Stimulated activated naive CD8-positive, alpha-beta T cell treated with anti-CD3 and anti-CD28 coated beads, Interleukin-15, Interleukin-2, amounts not matched to agents 100 U/mL and 50 U/mL, for 24 hours (primary cell): ENCODE data around the gene KIFBP.

Source experiments
- ATAC-seq: fragments of 150-1000 bp; cut with Tn5 transposase; one replicate; pipeline ENCODE4 v1.10.0; 2021
- DNase-seq: peaks from one replicate; pipeline ENCODE4 v3.0.0; 2021

Gene KIFBP

GRCh38 chr10:69051303-69051702, 62.7 kb downstream of the KIFBP start:
- DNase-seq = peak; percentile 48
- ATAC-seq = peak; percentile 37

- ATAC-seq = no peak
- no peak for DNase-seq
Observed at GRCh38 chr10:69051710-69052487, 63.3 kb downstream of the KIFBP start.

GRCh38 chr10:69052736-69053135, 64.1 kb downstream of the KIFBP start:
- DNase-seq = no peak
- no peak for ATAC-seq

GRCh38 chr10:69055241-69055640, 66.6 kb downstream of the KIFBP start:
- ATAC-seq = peak; percentile 67
- DNase-seq = no peak

- ATAC-seq (peak; percentile 8), DNase-seq (peak; percentile 42)
Observed at GRCh38 chr10:69056129-69056528, 67.5 kb downstream of the KIFBP start.

- ATAC-seq (no peak), DNase-seq (no peak)
Observed at GRCh38 chr10:69056536-69057260, 68.1 kb downstream of the KIFBP start.

- ATAC-seq (no peak), DNase-seq (no peak)
Observed at GRCh38 chr10:69057261-69057950, 68.8 kb downstream of the KIFBP start.

GRCh38 chr10:69057951-69058297, 69.3 kb downstream of the KIFBP start:
- DNase-seq (no peak), ATAC-seq (no peak)

GRCh38 chr10:69060127-69060798, 71.7 kb downstream of the KIFBP start:
- no peak for ATAC-seq
- no peak for DNase-seq

GRCh38 chr10:69061305-69062161, 72.9 kb downstream of the KIFBP start:
- ATAC-seq (peak; percentile 15), DNase-seq (no peak)

- DNase-seq = no peak
- ATAC-seq = no peak
Observed at GRCh38 chr10:69062901-69063300, 74.3 kb downstream of the KIFBP start.

- ATAC-seq = no peak
- no peak for DNase-seq
Observed at GRCh38 chr10:69064762-69065328, 76.2 kb downstream of the KIFBP start.

- peak; percentile 74 for DNase-seq
- peak; percentile 92 for ATAC-seq
Observed at GRCh38 chr10:69065406-69066361, 77.1 kb downstream of the KIFBP start.
